ENCODE measurements around the gene CHID1. TPM values are rescaled to one million over a fixed set of nuclear protein-coding genes. Genes with fewer than 3 reads are reported as not detected.

Gene CHID1
- total RNA-seq, 2 donors from 2014 or later = 23.4 to 28.8 TPM

GRCh38 chr11:926341-926916 is 15.8 kb upstream of the CHID1 start:
- Mint-ChIP-seq H3K27me3 (no peaks in the 10 kb centered on the region), H3K36me3 (ENCODE audit: low read depth) (no peaks in the 10 kb centered on the region), H3K27ac (peak overlapping the region; percentile 85), H3K4me1 (peaks cover 32% of the 10 kb centered on the region), H3K4me3 (peak overlapping the region; percentile 89)
- ATAC-seq (no peak), DNase-seq (no peak)
- H3K9me3 ChIP-seq (ENCODE audit: control insufficient read depth, low read length, poor library complexity, severe bottlenecking) = no peaks in the 10 kb centered on the region

GRCh38 chr11:925496-926301 is 15.1 kb upstream of the CHID1 start, which contains the start of gene AP2A2:
TSS of gene AP2A2 (plus strand) at chr11:925870. CDS start at chr11:926022, 152 bp downstream.
- Mint-ChIP-seq H3K4me3 (peak within 1 kb of the TSS; percentile 89), H3K36me3 (ENCODE audit: low read depth) (no peaks in the 10 kb centered on the region), H3K4me1 (peaks cover 25% of the 10 kb centered on the region), H3K27me3 (no peaks in the 10 kb centered on the region), H3K27ac (peak within 1 kb of the TSS; percentile 85)
- DNase-seq (peak; percentile 88 to 96 (median 96)), ATAC-seq (peak; percentile 83)
- H3K9me3 ChIP-seq (ENCODE audit: control insufficient read depth, low read length, poor library complexity, severe bottlenecking) = no peaks in the 10 kb centered on the region

GRCh38 chr11:925158-925495 is 14.5 kb upstream of the CHID1 start:
- Mint-ChIP-seq H3K4me1 (peaks cover 25% of the 10 kb centered on the region), H3K4me3 (no peak overlapping the region), H3K27me3 (no peaks in the 10 kb centered on the region), H3K36me3 (ENCODE audit: low read depth) (no peaks in the 10 kb centered on the region), H3K27ac (no peak overlapping the region)
- DNase-seq = no peak
- H3K9me3 ChIP-seq (ENCODE audit: control insufficient read depth, low read length, poor library complexity, severe bottlenecking) = no peaks in the 10 kb centered on the region
- no peak for ATAC-seq

- H3K4me3 Mint-ChIP-seq = no peak overlapping the region
- no peak overlapping the region for H3K27ac Mint-ChIP-seq
- DNase-seq = no peak
- H3K36me3 Mint-ChIP-seq (ENCODE audit: low read depth) = no peaks in the 10 kb centered on the region
- H3K27me3 Mint-ChIP-seq = no peaks in the 10 kb centered on the region
- peaks cover 25% of the 10 kb centered on the region for H3K4me1 Mint-ChIP-seq
- no peaks in the 10 kb centered on the region for H3K9me3 ChIP-seq (ENCODE audit: control insufficient read depth, low read length, poor library complexity, severe bottlenecking)
- ATAC-seq = no peak
Measured at GRCh38 chr11:924406-925157, 14.0 kb upstream of the CHID1 start.

GRCh38 chr11:923691-924405 is 13.2 kb upstream of the CHID1 start:
- Mint-ChIP-seq H3K4me1 (peaks cover 23% of the 10 kb centered on the region), H3K27me3 (no peaks in the 10 kb centered on the region), H3K36me3 (ENCODE audit: low read depth) (no peaks in the 10 kb centered on the region), H3K4me3 (peak overlapping the region; percentile 28), H3K27ac (peak overlapping the region; percentile 9)
- no peaks in the 10 kb centered on the region for H3K9me3 ChIP-seq (ENCODE audit: control insufficient read depth, low read length, poor library complexity, severe bottlenecking)
- DNase-seq (no peak), ATAC-seq (no peak)

GRCh38 chr11:921921-922678 is 11.5 kb upstream of the CHID1 start:
- H3K36me3 Mint-ChIP-seq (ENCODE audit: low read depth) = no peaks in the 10 kb centered on the region
- no peak overlapping the region for H3K4me3 Mint-ChIP-seq
- peaks cover 8% of the 10 kb centered on the region for H3K4me1 Mint-ChIP-seq
- no peak for ATAC-seq
- no peaks in the 10 kb centered on the region for H3K27me3 Mint-ChIP-seq
- H3K27ac Mint-ChIP-seq = no peak overlapping the region
- no peak for DNase-seq
- H3K9me3 ChIP-seq (ENCODE audit: control insufficient read depth, low read length, poor library complexity, severe bottlenecking) = no peaks in the 10 kb centered on the region

- Mint-ChIP-seq H3K4me3 (no peak overlapping the region), H3K27me3 (no peaks in the 10 kb centered on the region), H3K27ac (no peak overlapping the region), H3K36me3 (ENCODE audit: low read depth) (no peaks in the 10 kb centered on the region), H3K4me1 (no peaks in the 10 kb centered on the region)
- DNase-seq (no peak), ATAC-seq (no peak)
- H3K9me3 ChIP-seq (ENCODE audit: control insufficient read depth, low read length, poor library complexity, severe bottlenecking) = no peaks in the 10 kb centered on the region
Measured at GRCh38 chr11:917426-917825, 6.8 kb upstream of the CHID1 start.

- Mint-ChIP-seq H3K27ac (no peak overlapping the region), H3K27me3 (no peaks in the 10 kb centered on the region), H3K4me3 (no peak overlapping the region), H3K4me1 (peaks cover 5% of the 10 kb centered on the region), H3K36me3 (ENCODE audit: low read depth) (peaks cover 2% of the 10 kb centered on the region)
- DNase-seq (no peak), ATAC-seq (no peak)
- no peaks in the 10 kb centered on the region for H3K9me3 ChIP-seq (ENCODE audit: control insufficient read depth, low read length, poor library complexity, severe bottlenecking)
Measured at GRCh38 chr11:914747-915501, 4.3 kb upstream of the CHID1 start.

- no peaks in the 10 kb centered on the region for H3K27me3 Mint-ChIP-seq
- H3K27ac Mint-ChIP-seq = no peak overlapping the region
- ATAC-seq (no peak), DNase-seq (no peak)
- no peak overlapping the region for H3K4me3 Mint-ChIP-seq
- H3K9me3 ChIP-seq (ENCODE audit: control insufficient read depth, low read length, poor library complexity, severe bottlenecking) = no peaks in the 10 kb centered on the region
- peaks cover 6% of the 10 kb centered on the region for H3K4me1 Mint-ChIP-seq
- peaks cover 2% of the 10 kb centered on the region for H3K36me3 Mint-ChIP-seq (ENCODE audit: low read depth)
Measured at GRCh38 chr11:914204-914603, 3.6 kb upstream of the CHID1 start.

- no peaks in the 10 kb centered on the region for H3K27me3 Mint-ChIP-seq
- no peaks in the 10 kb centered on the region for H3K9me3 ChIP-seq (ENCODE audit: control insufficient read depth, low read length, poor library complexity, severe bottlenecking)
- DNase-seq (no peak), ATAC-seq (no peak)
- H3K36me3 Mint-ChIP-seq (ENCODE audit: low read depth) = peaks cover 2% of the 10 kb centered on the region
- peaks cover 11% of the 10 kb centered on the region for H3K4me1 Mint-ChIP-seq
- no peak overlapping the region for H3K27ac Mint-ChIP-seq
- H3K4me3 Mint-ChIP-seq = no peak overlapping the region
Measured at GRCh38 chr11:913043-913442, 2.4 kb upstream of the CHID1 start.

GRCh38 chr11:912266-912665 is 1.7 kb upstream of the CHID1 start:
- peak overlapping the region; percentile 79 for H3K27ac Mint-ChIP-seq
- no peaks in the 10 kb centered on the region for H3K9me3 ChIP-seq (ENCODE audit: control insufficient read depth, low read length, poor library complexity, severe bottlenecking)
- peaks cover 15% of the 10 kb centered on the region for H3K4me1 Mint-ChIP-seq
- peaks cover 2% of the 10 kb centered on the region for H3K36me3 Mint-ChIP-seq (ENCODE audit: low read depth)
- DNase-seq = no peak
- no peak for ATAC-seq
- H3K4me3 Mint-ChIP-seq = no peak overlapping the region
- H3K27me3 Mint-ChIP-seq = no peaks in the 10 kb centered on the region

GRCh38 chr11:911890-912219 is 1.2 kb upstream of the CHID1 start:
- no peaks in the 10 kb centered on the region for H3K9me3 ChIP-seq (ENCODE audit: control insufficient read depth, low read length, poor library complexity, severe bottlenecking)
- Mint-ChIP-seq H3K4me1 (peaks cover 15% of the 10 kb centered on the region), H3K27ac (peak overlapping the region; percentile 79), H3K36me3 (ENCODE audit: low read depth) (peaks cover 2% of the 10 kb centered on the region), H3K4me3 (peak overlapping the region; percentile 95), H3K27me3 (no peaks in the 10 kb centered on the region)
- ATAC-seq (no peak), DNase-seq (no peak)
